Mononuclear cell (primary cell): Measurements from ENCODE around the gene REEP6. TPM values are rescaled to one million over a fixed set of nuclear protein-coding genes. Genes with fewer than 3 reads are reported as not detected.

ENCODE experiments used
- H3K27me3 ChIP-seq: 2 replicates; pipeline ENCODE4 v1.6.0; 2011; ENCODE audit warnings: low read length, control low read depth; ENCODE audit not compliant: insufficient read depth
- H3K4me1 ChIP-seq: 2 replicates; pipeline ENCODE4 v1.5.1; 2011; ENCODE audit warnings: mild to moderate bottlenecking, low read length, control low read depth; ENCODE audit not compliant: insufficient read depth
- H3K4me3 ChIP-seq: 2 replicates; pipeline ENCODE4 v1.5.1; 2011; ENCODE audit warnings: mild to moderate bottlenecking, low read length, moderate library complexity
- H3K9me3 ChIP-seq: 2 replicates; pipeline ENCODE4 v1.5.1; 2011; ENCODE audit warnings: low read depth, mild to moderate bottlenecking, control low read depth, low read length
- total RNA-seq: library from RNA; depleted of rRNA; stranded (reverse); fragments of >200 nt; gene quantifications from one replicate; pipeline ENCODE4 v1.2.3, GENCODE V29; 2012

The REEP6 gene
- total RNA-seq, 1 donor: 2.1 TPM

DNA sequence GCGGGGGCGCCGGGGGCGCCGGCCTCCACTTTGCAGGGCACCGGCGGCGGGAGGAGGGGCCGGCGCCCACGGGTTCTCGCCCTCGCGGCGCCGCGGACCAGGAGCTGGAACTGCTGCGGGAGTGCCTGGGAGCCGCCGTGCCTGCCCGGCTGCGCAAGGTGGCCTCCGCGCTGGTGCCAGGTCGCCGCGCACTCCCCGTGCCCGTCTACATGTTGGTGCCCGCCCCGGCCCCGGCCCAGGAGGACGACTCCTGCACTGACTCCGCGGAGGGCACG is 23.8 kb upstream of the REEP6 start:
- Histone ChIP-seq H3K4me3 (no peak overlapping the region), H3K4me1 (peaks cover 61% of the 10 kb centered on the region), H3K9me3 (no peaks in the 10 kb centered on the region), H3K27me3 (peaks cover 42% of the 10 kb centered on the region)

DNA sequence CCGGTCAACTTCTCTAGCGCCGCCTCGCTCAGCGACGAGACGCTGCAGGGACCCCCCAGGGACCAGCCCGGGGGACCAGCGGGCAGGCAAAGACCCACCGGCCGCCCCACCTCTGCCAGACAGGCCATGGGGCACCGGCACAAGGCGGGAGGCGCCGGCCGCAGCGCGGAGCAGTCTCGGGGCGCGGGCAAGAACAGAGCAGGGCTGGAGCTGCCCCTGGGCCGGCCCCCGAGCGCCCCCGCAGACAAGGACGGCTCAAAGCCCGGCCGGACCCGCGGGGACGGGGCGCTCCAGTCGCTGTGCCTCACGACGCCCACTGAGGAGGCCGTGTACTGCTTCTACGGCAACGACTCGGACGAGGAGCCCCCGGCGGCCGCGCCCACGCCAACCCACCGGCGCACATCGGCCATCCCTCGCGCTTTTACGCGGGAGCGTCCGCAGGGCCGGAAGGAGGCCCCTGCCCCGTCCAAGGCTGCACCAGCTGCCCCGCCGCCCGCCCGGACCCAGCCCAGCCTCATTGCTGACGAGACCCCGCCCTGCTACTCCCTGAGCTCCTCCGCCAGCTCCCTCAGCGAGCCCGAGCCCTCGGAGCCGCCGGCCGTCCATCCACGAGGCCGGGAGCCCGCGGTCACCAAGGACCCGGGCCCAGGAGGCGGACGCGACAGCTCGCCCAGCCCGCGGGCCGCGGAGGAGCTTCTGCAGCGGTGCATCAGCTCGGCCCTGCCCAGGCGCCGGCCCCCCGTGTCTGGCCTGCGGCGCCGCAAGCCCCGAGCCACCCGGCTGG is 23.3 kb upstream of the REEP6 start:
- Histone ChIP-seq H3K4me3 (no peak overlapping the region), H3K4me1 (peaks cover 63% of the 10 kb centered on the region), H3K9me3 (no peaks in the 10 kb centered on the region), H3K27me3 (peaks cover 48% of the 10 kb centered on the region)

DNA sequence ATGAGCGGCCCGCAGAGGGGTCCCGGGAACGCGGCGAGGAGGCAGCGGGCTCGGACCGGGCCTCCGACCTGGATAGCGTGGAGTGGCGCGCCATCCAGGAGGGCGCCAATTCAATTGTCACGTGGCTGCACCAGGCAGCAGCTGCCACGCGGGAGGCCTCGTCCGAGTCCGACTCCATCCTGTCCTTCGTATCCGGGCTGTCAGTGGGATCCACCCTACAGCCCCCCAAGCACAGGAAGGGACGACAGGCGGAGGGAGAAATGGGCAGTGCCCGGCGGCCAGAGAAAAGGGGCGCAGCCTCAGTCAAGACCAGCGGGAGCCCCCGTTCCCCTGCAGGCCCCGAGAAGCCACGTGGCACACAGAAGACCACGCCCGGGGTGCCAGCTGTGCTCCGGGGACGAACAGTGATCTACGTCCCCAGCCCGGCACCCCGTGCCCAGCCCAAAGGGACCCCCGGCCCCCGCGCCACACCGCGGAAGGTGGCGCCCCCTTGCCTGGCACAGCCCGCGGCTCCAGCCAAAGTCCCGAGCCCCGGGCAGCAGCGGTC is 22.6 kb upstream of the REEP6 start:
- Histone ChIP-seq H3K4me3 (no peak overlapping the region), H3K4me1 (peaks cover 63% of the 10 kb centered on the region), H3K9me3 (no peaks in the 10 kb centered on the region), H3K27me3 (peaks cover 49% of the 10 kb centered on the region)

DNA sequence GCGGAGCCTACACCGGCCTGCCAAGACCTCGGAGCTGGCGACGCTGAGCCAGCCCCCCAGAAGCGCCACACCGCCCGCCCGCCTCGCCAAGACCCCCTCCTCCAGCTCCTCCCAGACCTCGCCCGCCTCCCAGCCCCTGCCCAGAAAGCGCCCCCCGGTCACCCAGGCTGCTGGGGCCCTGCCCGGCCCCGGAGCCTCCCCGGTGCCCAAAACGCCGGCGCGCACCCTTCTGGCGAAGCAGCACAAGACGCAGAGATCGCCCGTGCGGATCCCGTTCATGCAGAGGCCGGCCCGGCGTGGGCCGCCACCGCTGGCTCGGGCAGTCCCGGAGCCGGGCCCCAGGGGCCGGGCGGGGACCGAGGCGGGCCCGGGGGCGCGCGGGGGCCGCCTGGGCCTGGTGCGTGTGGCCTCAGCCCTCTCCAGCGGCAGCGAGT is 22.1 kb upstream of the REEP6 start:
- Histone ChIP-seq H3K4me3 (no peak overlapping the region), H3K27me3 (peaks cover 49% of the 10 kb centered on the region), H3K9me3 (no peaks in the 10 kb centered on the region), H3K4me1 (peaks cover 63% of the 10 kb centered on the region)

DNA sequence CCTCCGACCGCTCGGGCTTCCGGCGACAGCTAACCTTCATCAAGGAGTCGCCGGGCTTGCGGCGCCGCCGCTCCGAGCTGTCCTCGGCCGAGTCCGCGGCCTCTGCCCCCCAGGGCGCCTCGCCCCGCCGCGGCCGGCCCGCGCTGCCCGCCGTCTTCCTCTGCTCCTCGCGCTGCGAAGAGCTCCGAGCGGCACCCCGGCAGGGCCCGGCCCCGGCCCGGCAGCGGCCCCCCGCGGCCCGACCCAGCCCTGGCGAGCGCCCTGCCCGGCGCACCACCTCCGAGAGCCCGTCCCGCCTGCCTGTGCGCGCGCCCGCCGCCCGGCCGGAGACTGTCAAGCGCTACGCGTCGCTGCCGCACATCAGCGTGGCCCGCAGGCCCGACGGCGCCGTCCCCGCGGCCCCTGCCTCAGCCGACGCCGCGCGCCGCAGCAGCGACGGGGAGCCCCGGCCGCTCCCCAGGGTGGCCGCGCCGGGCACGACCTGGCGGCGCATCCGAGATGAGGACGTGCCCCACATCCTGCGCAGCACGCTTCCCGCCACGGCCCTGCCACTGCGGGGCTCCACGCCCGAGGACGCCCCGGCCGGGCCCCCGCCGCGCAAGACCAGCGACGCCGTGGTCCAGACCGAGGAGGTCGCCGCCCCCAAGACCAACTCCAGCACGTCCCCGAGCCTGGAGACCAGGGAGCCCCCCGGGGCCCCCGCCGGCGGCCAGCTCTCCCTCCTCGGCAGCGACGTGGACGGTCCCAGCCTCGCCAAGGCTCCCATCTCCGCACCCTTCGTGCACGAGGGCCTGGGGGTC is 21.5 kb upstream of the REEP6 start:
- Histone ChIP-seq H3K9me3 (no peaks in the 10 kb centered on the region), H3K4me3 (no peak overlapping the region), H3K4me1 (peaks cover 63% of the 10 kb centered on the region), H3K27me3 (peaks cover 49% of the 10 kb centered on the region)

DNA sequence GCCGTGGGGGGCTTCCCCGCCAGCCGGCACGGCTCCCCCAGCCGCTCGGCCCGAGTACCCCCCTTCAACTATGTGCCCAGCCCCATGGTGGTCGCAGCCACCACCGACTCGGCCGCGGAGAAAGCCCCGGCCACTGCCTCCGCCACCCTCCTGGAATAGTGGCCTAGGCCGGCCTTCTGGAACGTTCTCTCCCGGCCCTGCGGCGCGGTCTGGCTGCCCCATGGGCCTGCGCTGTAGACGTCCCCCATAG is 21.0 kb upstream of the REEP6 start:
- peaks cover 48% of the 10 kb centered on the region for H3K27me3 ChIP-seq
- H3K4me3 ChIP-seq: no peak overlapping the region
- H3K4me1 ChIP-seq: peaks cover 63% of the 10 kb centered on the region
- no peaks in the 10 kb centered on the region for H3K9me3 ChIP-seq

DNA sequence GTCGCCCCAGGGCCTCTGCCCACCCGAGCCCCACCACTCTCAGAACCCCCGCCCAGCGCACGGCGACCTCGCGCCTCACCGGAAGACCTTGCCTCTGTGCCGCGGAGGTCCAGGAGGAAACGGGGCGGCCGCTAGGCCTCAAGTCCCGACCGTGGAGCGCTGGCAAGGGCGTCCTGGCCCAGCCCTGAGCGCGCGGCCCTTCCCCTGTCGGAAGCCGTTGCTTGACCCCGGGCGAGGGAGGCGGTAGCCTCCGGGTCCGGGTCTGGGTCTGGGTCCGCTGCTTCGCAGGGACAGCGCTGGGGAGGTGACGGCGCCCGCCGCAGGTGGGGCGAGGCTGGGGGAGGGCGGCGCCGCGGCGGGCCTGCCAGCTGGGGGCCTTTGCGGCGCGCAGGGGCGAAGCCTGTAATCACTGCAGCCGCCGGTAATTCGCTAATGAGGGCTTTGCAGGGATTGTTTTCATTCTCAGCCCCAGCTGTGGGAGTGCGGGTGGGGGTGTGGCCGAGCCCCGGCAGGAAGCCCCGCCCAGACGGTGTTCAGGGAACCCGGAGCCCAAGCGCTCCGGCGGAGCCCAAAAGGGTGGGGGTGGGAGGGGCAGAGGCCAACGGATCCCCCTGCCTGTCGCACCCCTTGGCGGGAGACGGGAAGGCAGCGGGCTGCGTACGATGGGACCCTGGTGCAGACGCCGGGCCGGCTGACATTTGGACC is 20.5 kb upstream of the REEP6 start:
- H3K9me3 ChIP-seq: no peaks in the 10 kb centered on the region
- H3K27me3 ChIP-seq: peaks cover 44% of the 10 kb centered on the region
- H3K4me1 ChIP-seq: peaks cover 60% of the 10 kb centered on the region
- no peak overlapping the region for H3K4me3 ChIP-seq

DNA sequence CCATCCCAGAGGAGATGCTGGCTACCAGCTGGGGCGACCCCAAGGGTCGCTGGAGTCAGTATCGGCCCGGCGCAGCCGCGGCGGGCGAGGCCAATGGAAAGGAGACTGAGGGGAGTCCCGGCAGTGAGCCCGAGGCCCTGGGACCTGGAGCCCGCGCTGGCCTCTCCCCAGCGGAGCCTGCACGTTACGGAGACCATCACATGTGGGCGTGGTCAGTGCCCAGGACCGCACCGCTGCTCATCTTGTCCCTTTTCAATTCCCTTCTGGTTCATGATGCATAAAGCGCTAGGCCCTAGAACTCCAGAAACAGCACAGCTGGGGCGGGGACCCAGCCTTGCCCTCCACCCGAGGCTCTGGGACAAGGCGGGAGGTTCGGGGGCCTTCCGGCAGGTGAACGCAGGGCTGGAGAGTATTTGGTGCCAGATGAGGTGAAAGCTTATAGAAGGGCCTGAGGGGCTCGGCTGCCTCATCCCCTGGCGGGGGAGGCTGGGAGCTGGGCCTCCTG is 19.9 kb upstream of the REEP6 start:
- Histone ChIP-seq H3K9me3 (no peaks in the 10 kb centered on the region), H3K4me1 (peaks cover 54% of the 10 kb centered on the region), H3K27me3 (peaks cover 39% of the 10 kb centered on the region), H3K4me3 (no peak overlapping the region)

DNA sequence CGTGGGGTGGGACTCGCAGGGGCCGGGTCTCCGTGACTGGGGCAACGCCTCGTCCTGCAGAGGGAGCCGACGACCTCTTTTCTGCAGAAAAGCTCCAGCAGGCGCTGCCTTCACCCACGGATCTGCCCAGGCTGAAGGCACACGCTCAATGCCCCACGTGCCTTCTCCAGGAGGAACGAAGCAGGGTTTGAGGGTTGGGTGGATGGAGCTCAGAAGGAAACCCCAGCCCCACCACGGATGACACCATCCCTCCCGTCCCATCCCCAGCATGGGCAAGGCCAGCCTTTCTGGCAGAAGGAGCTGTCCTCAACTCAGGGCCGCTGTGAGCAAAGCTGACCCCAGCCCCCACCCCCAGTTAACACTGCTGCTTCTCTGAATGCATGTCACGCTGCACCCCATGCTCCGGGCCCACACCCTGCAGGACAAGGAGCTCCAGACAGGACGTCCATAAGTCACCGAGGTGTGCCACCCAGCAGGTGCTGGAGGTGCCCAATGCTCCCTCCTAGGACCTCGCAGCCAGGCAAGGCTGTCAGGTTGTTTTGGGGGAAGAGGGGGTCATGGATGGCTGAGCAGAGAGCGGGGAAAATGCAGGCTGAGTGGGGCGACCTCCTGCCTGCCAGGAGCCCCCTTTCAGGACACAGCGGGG is 19.3 kb upstream of the REEP6 start:
- Histone ChIP-seq H3K4me1 (peaks cover 50% of the 10 kb centered on the region), H3K27me3 (peaks cover 33% of the 10 kb centered on the region), H3K9me3 (no peaks in the 10 kb centered on the region), H3K4me3 (no peak overlapping the region)

DNA sequence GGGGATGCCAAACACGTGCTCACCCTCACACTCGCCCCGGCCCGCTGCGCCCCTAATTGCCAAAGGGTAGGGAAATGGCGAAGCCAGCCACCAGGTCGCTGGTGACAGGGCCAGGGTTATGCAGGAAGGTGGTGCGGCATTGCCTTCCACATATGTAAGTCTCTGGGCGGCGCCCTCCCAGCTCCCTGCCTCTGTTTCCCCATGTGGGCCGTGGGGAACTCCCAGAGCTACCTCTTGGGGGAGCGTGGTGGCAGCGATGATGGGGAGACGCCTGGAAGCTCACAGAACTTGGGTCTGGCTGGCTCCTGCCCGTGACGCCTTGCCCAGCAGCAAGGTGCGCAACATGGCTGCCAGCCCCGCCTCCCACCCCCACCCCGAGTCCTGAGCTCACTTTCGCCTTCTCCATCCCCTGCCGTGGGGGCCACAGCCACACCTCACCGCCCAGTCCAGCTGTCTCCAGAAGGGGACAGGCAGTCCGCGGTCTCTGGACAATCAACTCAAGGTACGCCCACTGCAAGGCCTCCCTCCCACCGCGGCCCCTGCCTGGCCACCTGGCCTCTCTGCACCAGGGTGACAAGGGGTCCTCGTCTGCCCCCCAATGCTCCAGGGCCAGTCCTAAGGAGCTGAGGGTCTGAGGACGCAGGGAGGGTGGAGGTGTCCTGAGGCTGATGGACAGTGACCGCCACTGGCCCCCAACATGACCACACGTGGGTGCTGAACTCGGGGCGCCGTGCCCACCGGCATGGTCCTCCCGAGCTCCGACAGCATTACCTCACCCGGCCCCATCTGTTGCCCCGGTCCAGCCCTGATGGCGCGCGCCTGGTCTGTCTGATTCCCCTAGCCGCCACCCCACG is 18.5 kb upstream of the REEP6 start:
- H3K27me3 ChIP-seq: peaks cover 27% of the 10 kb centered on the region
- H3K4me1 ChIP-seq: peaks cover 42% of the 10 kb centered on the region
- no peaks in the 10 kb centered on the region for H3K9me3 ChIP-seq
- H3K4me3 ChIP-seq: no peak overlapping the region

DNA sequence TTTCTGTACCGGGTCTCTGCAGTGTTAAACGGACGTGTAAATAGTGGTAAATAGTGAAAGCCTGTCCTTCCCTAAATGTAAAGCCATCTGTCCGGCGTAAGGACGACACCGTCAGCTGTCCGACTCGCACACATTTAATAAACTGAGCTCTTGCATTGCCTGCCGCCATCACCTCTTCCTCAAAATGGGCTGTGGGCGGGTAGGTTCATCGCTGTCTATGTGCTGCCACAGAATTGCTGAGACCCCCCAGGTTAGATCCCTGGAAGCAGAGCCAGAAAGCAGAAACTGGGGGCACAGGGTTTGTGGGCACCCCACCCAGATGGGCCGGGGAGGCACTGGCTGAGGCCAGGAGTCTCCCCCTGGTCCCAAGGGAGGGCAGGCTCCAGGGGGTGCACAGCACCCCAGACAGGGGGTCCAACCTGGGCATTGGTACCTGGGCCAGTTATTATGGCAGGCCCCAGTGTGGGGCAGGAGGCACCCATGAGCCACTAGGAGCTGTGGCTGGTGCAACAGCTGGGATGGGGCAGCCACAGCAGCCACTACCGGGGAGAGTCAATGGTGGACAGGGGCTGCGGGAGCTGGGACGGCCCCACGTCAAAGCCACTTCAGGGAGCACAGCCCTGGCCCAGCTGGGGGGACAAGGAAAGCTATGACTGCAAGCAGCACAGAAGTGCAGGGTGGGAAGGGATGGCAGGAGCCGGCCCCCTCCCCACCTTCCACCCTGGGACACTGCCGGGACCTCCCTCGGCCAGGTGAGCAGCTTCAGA is 17.7 kb upstream of the REEP6 start:
- Histone ChIP-seq H3K4me1 (peaks cover 40% of the 10 kb centered on the region), H3K4me3 (no peak overlapping the region), H3K9me3 (no peaks in the 10 kb centered on the region), H3K27me3 (peaks cover 24% of the 10 kb centered on the region)

DNA sequence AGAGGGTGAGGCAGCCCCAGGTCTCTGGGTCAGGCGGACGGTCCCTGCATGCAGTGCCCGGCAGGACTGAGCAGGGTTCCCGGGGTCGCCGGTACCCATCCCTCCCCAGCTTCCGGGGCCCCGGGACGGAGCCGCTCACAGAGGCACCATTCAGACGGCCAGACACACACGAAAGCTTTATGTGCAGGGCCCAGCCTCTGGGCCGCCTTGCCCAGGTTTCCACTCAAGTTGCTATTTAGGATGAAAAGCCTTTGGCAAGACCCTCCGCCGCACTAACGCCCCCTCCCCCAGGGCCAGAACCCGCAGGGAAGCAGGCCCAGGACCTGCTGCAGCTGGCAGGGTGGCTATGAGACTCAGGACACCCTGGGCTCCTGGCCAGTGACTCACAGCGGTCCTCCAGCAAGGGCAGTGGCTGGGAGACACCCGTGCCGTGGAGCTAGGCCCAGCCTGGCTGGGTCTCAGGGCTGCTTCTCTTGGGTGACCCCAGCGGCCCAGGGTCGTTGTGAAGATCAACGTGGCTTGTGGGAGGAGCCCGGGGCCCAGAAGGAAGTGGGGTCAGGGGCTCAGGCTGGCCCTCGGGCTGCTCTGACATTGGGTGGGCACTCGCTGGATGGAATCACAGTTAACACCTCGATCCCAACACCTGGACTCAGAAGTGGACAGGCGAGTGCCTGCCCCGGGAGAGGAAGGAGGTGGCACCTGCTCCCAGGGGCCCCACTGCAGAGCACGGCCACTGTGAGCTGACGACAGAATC is 16.8 kb upstream of the REEP6 start:
- H3K9me3 ChIP-seq: no peaks in the 10 kb centered on the region
- peaks cover 39% of the 10 kb centered on the region for H3K4me1 ChIP-seq
- H3K4me3 ChIP-seq: no peak overlapping the region
- peaks cover 22% of the 10 kb centered on the region for H3K27me3 ChIP-seq

DNA sequence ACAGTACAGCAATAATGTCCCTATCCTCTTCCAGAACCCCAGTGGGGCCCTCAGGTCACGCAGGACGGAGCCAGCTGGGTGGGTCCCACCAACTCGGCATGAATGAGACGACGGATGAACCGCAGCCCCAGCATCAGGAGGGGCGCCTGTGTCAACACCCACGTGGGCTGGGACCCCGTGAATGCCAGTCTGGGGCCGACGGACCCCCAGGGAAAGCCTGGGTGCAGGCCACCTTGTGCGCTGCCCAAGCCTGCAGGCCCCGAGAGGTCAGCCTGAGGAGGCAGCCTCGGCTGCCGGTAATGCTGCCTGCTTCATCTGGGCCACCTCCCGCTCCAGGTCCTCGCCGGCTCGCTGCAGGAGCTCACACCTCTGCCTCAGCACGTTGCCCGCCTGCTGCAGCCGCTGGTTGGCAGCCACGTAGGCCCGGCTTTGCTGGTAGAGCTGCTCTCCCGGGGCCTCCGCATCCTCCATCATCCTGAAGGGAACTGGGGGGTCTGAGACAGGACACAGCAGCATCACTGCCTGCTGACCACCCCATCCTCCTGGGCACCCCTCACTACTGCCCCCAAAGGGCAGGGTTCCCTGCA is 16.1 kb upstream of the REEP6 start:
- peaks cover 22% of the 10 kb centered on the region for H3K27me3 ChIP-seq
- no peak overlapping the region for H3K4me3 ChIP-seq
- H3K9me3 ChIP-seq: no peaks in the 10 kb centered on the region
- peaks cover 42% of the 10 kb centered on the region for H3K4me1 ChIP-seq
